ENCODE measurements around the gene CPNE9. TPM values are rescaled to one million over a fixed set of nuclear protein-coding genes. Genes with fewer than 3 reads are reported as not detected.

Gene CPNE9
- total and polyA plus RNA-seq, 2 of the 8 experiments (the other 6 are each of a cell fraction or from before 2014, with no cell fraction given), result 4.8 to 6.0 TPM

DNA sequence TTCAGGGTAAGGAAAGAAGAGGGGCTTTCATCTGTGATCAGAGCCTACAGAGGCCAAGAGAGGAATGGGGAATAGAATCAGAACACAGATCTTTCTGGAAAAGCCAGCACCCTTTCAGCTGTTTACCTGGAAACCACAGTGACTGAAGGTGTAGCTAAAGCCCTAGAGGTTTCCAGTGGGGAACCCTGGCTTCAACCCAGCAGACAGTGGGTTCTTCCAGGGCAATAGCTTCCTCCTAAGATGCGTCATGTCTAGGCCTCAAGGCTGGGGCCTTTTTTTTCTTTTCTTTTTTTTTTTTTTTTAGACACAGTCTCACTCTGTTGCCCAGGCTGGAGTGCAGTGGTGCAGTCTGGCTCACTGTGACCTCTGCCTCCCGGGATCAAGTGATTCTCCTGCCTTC is 3.1 kb upstream of the CPNE9 start (continued):
- TF ChIP-seq POLR2AphosphoS5 (IDR thresholded peaks at IDR 0.05; ENCODE audit: low read depth, low read length) (no peak), TAF1 (IDR thresholded peaks at IDR 0.05; ENCODE audit: low read depth, low read length) (no peak), PHF8 (conservative IDR thresholded peaks at IDR 0.05; ENCODE audit: low read depth, low read length) (no peak), RXRA (IDR thresholded peaks at IDR 0.05; ENCODE audit: insufficient read depth, low read depth, low read length) (no peak)
